SK-N-SH treated with all-trans-retinoic acid at 6 μM for 48 hours (cell line): ENCODE data around the gene CLINT1.

ENCODE experiments used
- ATAC-seq: fragments of 200-7000 bp; cut with Tn5 transposase; 3 replicates; pipeline ENCODE4 v1.9.1; 2020; ENCODE audit warnings: mild to moderate bottlenecking, moderate library complexity
- ARNTL ChIP-seq: fragments of 450-650 bp; formaldehyde crosslinking; IDR thresholded peaks from 2 replicates; pipeline ENCODE4 v1.5.0; 2020; ENCODE audit warnings: low read depth, mild to moderate bottlenecking, moderate library complexity, borderline replicate concordance
- BACH2 ChIP-seq: fragments of 250-450 bp; sonication (Bioruptor Pico); IDR thresholded peaks from 2 replicates; pipeline ENCODE4 v1.9.0; 2021; ENCODE audit warnings: mild to moderate bottlenecking, borderline replicate concordance
- ESRRG ChIP-seq: fragments of 250-450 bp; sonication (Bioruptor Pico); IDR thresholded peaks from 2 replicates; pipeline ENCODE4 v1.6.1; 2021; ENCODE audit warnings: mild to moderate bottlenecking
- GLIS3 ChIP-seq: fragments of 250-450 bp; sonication (Bioruptor Pico); IDR thresholded peaks from 2 replicates; pipeline ENCODE4 v1.5.0; 2020; ENCODE audit warnings: mild to moderate bottlenecking, moderate library complexity
- ISL1 ChIP-seq: fragments of 250-450 bp; sonication (Bioruptor Pico); IDR thresholded peaks from 2 replicates; pipeline ENCODE4 v2.1.2; 2022; ENCODE audit warnings: mild to moderate bottlenecking, moderate library complexity
- OSR1 ChIP-seq: fragments of 250-450 bp; sonication (Bioruptor Pico); IDR thresholded peaks from 2 replicates; pipeline ENCODE4 v1.8.0; 2022; ENCODE audit warnings: moderate library complexity, mild to moderate bottlenecking, inconsistent platforms
- PATZ1 ChIP-seq: fragments of 250-450 bp; sonication (Bioruptor Pico); IDR thresholded peaks from 2 replicates; pipeline ENCODE4 v1.8.0; 2020; ENCODE audit warnings: mild to moderate bottlenecking, moderate library complexity, borderline replicate concordance
- PPARA ChIP-seq: fragments of 250-450 bp; sonication (Bioruptor Pico); IDR thresholded peaks from 2 replicates; pipeline ENCODE4 v1.5.0; 2020; ENCODE audit warnings: mild to moderate bottlenecking, borderline replicate concordance
- RARB ChIP-seq: fragments of 250-450 bp; sonication (Bioruptor Pico); IDR thresholded peaks from 2 replicates; pipeline ENCODE4 v1.8.0; 2021; ENCODE audit warnings: mild to moderate bottlenecking, moderate library complexity
- SNAI2 ChIP-seq: fragments of 250-450 bp; sonication (Bioruptor Pico); IDR thresholded peaks from 2 replicates; pipeline ENCODE4 v1.5.0; 2020; ENCODE audit warnings: mild to moderate bottlenecking, moderate library complexity
- TSHZ2 ChIP-seq: fragments of 250-450 bp; sonication (Bioruptor Pico); IDR thresholded peaks from 2 replicates; pipeline ENCODE4 v1.5.0; 2020; ENCODE audit warnings: mild to moderate bottlenecking, moderate library complexity
- ZC3H10 ChIP-seq: fragments of 250-450 bp; sonication (Bioruptor Pico); IDR thresholded peaks from 2 replicates; pipeline ENCODE4 v1.5.1; 2021; ENCODE audit warnings: mild to moderate bottlenecking, moderate library complexity
- ZFP30 ChIP-seq: fragments of 450-650 bp; formaldehyde crosslinking; IDR thresholded peaks from 2 replicates; pipeline ENCODE4 v1.5.0; 2022; ENCODE audit warnings: mild to moderate bottlenecking, moderate library complexity
- ZNF70 ChIP-seq: fragments of 450-650 bp; formaldehyde crosslinking; IDR thresholded peaks from 2 replicates; pipeline ENCODE4 v1.5.0; 2020; ENCODE audit warnings: mild to moderate bottlenecking, moderate library complexity
- ZNF8 ChIP-seq: fragments of 450-650 bp; formaldehyde crosslinking; IDR thresholded peaks from 2 replicates; pipeline ENCODE4 v1.5.0; 2020; ENCODE audit warnings: mild to moderate bottlenecking, moderate library complexity
- TF ChIP-seq, protein P1 (sequence below): fragments of 250-450 bp; sonication (Bioruptor Pico); IDR thresholded peaks from 2 replicates; pipeline ENCODE4 v1.5.1; 2021; ENCODE audit warnings: mild to moderate bottlenecking, moderate library complexity
- TF ChIP-seq, protein P2 (sequence below): fragments of 250-450 bp; sonication (Bioruptor Pico); IDR thresholded peaks from 2 replicates; pipeline ENCODE4 v1.5.1; 2020; ENCODE audit warnings: low read depth, mild to moderate bottlenecking, moderate library complexity

The CLINT1 gene

DNA sequence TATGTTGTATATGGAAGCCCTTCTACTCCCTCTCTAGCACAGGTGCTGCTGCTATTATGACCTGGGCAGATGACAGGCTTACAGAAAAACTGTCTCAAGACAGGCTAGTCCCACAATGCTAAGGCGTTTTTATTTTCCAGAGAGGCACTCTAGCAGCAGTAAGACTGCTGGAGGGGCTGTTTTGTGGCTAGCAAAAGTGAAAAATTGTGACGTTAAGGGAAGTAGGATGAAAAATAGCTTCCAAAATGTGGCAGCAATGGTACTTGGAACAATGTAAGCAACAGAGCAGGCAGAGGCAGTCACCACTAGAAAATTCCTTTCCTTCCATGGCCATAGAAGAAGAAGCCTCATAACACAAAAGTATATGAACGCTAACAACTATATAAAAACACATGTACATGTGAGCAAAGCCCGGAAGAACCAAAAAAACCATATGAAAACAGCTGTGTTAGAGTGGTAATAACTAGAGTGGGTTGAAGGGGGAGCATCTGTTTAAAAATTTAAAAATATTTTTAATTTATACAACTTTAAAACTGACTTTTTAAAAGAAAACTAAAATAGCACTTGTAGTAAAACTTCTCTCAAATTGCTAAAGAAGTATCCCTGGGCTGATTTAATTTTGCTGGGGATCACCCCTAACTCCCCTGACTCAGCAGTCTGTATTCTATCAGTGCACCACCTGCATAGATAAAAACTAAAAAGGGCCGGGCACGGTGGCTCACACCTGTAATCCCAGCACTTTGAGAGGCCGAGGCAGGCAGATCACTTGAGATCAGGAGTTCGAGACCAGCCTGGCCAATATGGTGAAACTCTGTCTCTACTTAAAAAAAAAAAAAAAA is 30.6 kb downstream of the CLINT1 start:
- no peak for TF ChIP-seq OSR1 (CRISPR knock-in tag)
- TF ChIP-seq PPARA (CRISPR knock-in tag): no peak
- no peak for TF ChIP-seq BACH2 (CRISPR knock-in tag)
- no peak for TF ChIP-seq RARB (CRISPR knock-in tag)
- TF ChIP-seq SNAI2 (CRISPR knock-in tag): no peak
- TF ChIP-seq, protein P1, sequence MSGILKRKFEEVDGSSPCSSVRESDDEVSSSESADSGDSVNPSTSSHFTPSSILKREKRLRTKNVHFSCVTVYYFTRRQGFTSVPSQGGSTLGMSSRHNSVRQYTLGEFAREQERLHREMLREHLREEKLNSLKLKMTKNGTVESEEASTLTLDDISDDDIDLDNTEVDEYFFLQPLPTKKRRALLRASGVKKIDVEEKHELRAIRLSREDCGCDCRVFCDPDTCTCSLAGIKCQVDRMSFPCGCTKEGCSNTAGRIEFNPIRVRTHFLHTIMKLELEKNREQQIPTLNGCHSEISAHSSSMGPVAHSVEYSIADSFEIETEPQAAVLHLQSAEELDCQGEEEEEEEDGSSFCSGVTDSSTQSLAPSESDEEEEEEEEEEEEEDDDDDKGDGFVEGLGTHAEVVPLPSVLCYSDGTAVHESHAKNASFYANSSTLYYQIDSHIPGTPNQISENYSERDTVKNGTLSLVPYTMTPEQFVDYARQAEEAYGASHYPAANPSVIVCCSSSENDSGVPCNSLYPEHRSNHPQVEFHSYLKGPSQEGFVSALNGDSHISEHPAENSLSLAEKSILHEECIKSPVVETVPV (CRISPR knock-in tag): no peak
- TF ChIP-seq ZNF70: no peak
- TF ChIP-seq PATZ1: no peak
- no peak for TF ChIP-seq ZNF8 (CRISPR knock-in tag)
- no peak for TF ChIP-seq GLIS3
- peak; percentile 25 for ATAC-seq

GRCh38 chr5:157827423-157827822 is 31.5 kb downstream of the CLINT1 start:
- TF ChIP-seq ISL1 (CRISPR knock-in tag): peak; percentile 42; the same call in 1 of the 2 replicates
- TF ChIP-seq ZNF8 (CRISPR knock-in tag): no peak
- no peak for ATAC-seq

DNA sequence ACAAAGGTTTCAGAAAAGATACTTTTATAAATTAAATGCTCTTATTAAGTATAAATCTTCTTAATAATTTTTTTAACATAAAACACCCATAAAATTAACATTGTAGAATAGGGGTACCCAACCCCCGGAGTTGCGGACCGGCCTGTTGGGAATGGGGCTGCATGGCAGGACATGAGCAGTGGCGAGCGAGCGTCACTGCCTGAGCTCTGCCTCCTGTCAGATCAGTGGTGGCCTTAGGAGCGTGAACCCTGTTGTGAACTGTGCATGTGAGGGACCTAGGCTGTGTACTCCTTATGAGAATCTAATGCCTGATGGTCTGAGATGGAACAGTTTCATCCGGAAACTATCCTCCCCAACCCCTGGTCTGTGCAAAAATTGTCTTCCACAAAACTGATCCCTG is 35.3 kb downstream of the CLINT1 start:
- ATAC-seq: no peak
- TF ChIP-seq, protein P2, sequence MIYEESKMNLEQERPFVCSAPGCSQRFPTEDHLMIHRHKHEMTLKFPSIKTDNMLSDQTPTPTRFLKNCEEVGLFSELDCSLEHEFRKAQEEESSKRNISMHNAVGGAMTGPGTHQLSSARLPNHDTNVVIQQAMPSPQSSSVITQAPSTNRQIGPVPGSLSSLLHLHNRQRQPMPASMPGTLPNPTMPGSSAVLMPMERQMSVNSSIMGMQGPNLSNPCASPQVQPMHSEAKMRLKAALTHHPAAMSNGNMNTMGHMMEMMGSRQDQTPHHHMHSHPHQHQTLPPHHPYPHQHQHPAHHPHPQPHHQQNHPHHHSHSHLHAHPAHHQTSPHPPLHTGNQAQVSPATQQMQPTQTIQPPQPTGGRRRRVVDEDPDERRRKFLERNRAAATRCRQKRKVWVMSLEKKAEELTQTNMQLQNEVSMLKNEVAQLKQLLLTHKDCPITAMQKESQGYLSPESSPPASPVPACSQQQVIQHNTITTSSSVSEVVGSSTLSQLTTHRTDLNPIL (CRISPR knock-in tag): no peak
- TF ChIP-seq BACH2 (CRISPR knock-in tag) (no peak), ZFP30 (CRISPR knock-in tag) (no peak), ARNTL (CRISPR knock-in tag) (no peak), RARB (CRISPR knock-in tag) (no peak), PATZ1 (no peak), ZC3H10 (CRISPR knock-in tag) (no peak), OSR1 (CRISPR knock-in tag) (no peak), SNAI2 (CRISPR knock-in tag) (no peak), ESRRG (CRISPR knock-in tag) (no peak), PPARA (CRISPR knock-in tag) (no peak), GLIS3 (no peak), ISL1 (CRISPR knock-in tag) (no peak), TSHZ2 (CRISPR knock-in tag) (no peak), ZNF70 (no peak)
- TF ChIP-seq, all 23 proteins: peak for 0
